PC-9 (cell line): ENCODE measurements around the gene KDM4D. TPM values are rescaled to one million over a fixed set of nuclear protein-coding genes. Genes with fewer than 3 reads are reported as not detected.
A peak's percentile ranks its signal among the peaks of the same experiment; 100 is the strongest.
"Not testable (repeated sequence)": the region's sequence is repeated elsewhere in the genome, so short reads cannot be mapped to it uniquely, and the experiment has no call there.

Source experiments
- BruUV-seq: library from RNA; stranded (reverse); fragments of 400-500 nt; replicated peaks from 2 replicates; lab custom pipeline; 2021; lab: Mats Ljungman, UMichigan
- CTCF ChIA-PET: fragments of 300-600 bp; sonication (Branson Sonifier 250); formaldehyde crosslinking; loops from one replicate; lab custom pipeline; 2022; ENCODE audit warnings: antibody characterized with exemption; lab: Charles Lee
- POLR2A ChIA-PET: fragments of 300-600 bp; sonication (Branson Sonifier 250); formaldehyde crosslinking; loops from one replicate; lab custom pipeline; 2022; ENCODE audit warnings: antibody characterized with exemption; ENCODE audit not compliant: unreplicated experiment; lab: Charles Lee
- DNase-seq, 2 experiments: peaks; one replicate each; pipeline versions ENCODE4 v3.0.0 to v3.0.0-alpha.2; 2015 to 2022; ENCODE audit warnings: mixed read lengths in 1 of 2
- H2AFZ ChIP-seq: fragments of 200-600 bp; sonication (generic); 2 replicates; pipeline ENCODE4 v1.8.1; 2017; ENCODE audit warnings: antibody characterized with exemption
- H3F3A ChIP-seq: fragments of 200-600 bp; sonication (generic); 2 replicates; pipeline ENCODE4 v1.8.1; 2017; ENCODE audit warnings: antibody characterized with exemption, mild to moderate bottlenecking, low read depth; ENCODE audit not compliant: insufficient read depth
- H3K27ac ChIP-seq: fragments of 200-600 bp; sonication (generic); 2 replicates; pipeline ENCODE4 v1.6.1; 2016; ENCODE audit warnings: mixed run types
- H3K27me3 ChIP-seq: fragments of 200-600 bp; sonication (generic); 2 replicates; pipeline ENCODE4 v1.6.1; 2016; ENCODE audit warnings: low read depth, mixed run types; ENCODE audit not compliant: insufficient read depth
- H3K36me3 ChIP-seq: fragments of 200-600 bp; sonication (generic); 2 replicates; pipeline ENCODE4 v1.6.1; 2016; ENCODE audit warnings: low read depth, mixed run types
- H3K4me1 ChIP-seq: fragments of 200-600 bp; sonication (generic); replicated peaks from 2 replicates; pipeline ENCODE4 v1.6.1; 2016; ENCODE audit warnings: mixed run types; ENCODE audit not compliant: insufficient read depth
- H3K4me2 ChIP-seq: fragments of 200-600 bp; sonication (generic); 2 replicates; pipeline ENCODE4 v1.6.1; 2017; ENCODE audit warnings: mixed run types
- H3K4me3 ChIP-seq: fragments of 200-600 bp; sonication (generic); 2 replicates; pipeline ENCODE4 v1.6.1; 2016; ENCODE audit warnings: mixed run types
- H3K79me2 ChIP-seq: fragments of 200-600 bp; sonication (generic); 2 replicates; pipeline ENCODE4 v1.6.1; 2017; ENCODE audit warnings: low read depth, mixed run types
- H3K9me2 ChIP-seq: fragments of 200-600 bp; sonication (generic); 2 replicates; pipeline ENCODE4 v1.8.1; 2017; ENCODE audit warnings: mild to moderate bottlenecking; ENCODE audit not compliant: insufficient read depth
- H3K9me3 ChIP-seq: fragments of 200-600 bp; sonication (generic); 2 replicates; pipeline ENCODE4 v1.8.1; 2016; ENCODE audit warnings: low read depth; ENCODE audit not compliant: insufficient read depth
- H4K20me1 ChIP-seq: fragments of 200-600 bp; sonication (generic); 2 replicates; pipeline ENCODE4 v1.8.1; 2017; ENCODE audit not compliant: insufficient read depth
- CTCF ChIP-seq: fragments of 200-600 bp; sonication (generic); conservative IDR thresholded peaks from 2 replicates; pipeline ENCODE4 v1.6.1; 2017; ENCODE audit warnings: mixed run types, antibody characterized with exemption, mild to moderate bottlenecking, moderate library complexity
- EZH2 ChIP-seq: fragments of 200-600 bp; sonication (generic); IDR thresholded peaks from 2 replicates; pipeline ENCODE4 v1.8.0; 2017; ENCODE audit warnings: antibody characterized with exemption, low read depth
- intact Hi-C: fragments of 100-400 bp; cut with micrococcal nuclease; formaldehyde crosslinking; loops from one replicate; pipeline ENCODE4 v1.10.0; 2022; ENCODE audit not compliant: unreplicated experiment
- total RNA-seq: library from RNA; stranded (reverse); gene quantifications from 2 replicates; pipeline ENCODE4 v1.2.3, GENCODE V29; 2021

Gene KDM4D
- total RNA-seq, 1 experiment from 2014 or later = 0.85 TPM

GRCh38 chr11:95014184-95014821, 40.8 kb downstream of the KDM4D start:
- Histone ChIP-seq H3K36me3 (no peaks in the 10 kb centered on the region), H3K4me2 (no peak overlapping the region), H3K79me2 (no peaks in the 10 kb centered on the region), H3K27ac (no peak overlapping the region), H3K9me3 (no peaks in the 10 kb centered on the region), H3K27me3 (no peaks in the 10 kb centered on the region), H3K9me2 (no peaks in the 10 kb centered on the region), H3K4me3 (no peak overlapping the region), H3F3A (no peaks in the 10 kb centered on the region; the same call in 1 of the 2 replicates), H4K20me1 (no peaks in the 10 kb centered on the region), H2AFZ (no peak overlapping the region), H3K4me1 (no peaks in the 10 kb centered on the region)
- DNase-seq = no peak
- POLR2A ChIA-PET = no interaction called here
- CTCF ChIA-PET = no interaction called here
- no TSS peak for BruUV-seq
- no peak for TF ChIP-seq EZH2
- TF ChIP-seq CTCF = no peak
- intact Hi-C loops = no loop called here

DNA sequence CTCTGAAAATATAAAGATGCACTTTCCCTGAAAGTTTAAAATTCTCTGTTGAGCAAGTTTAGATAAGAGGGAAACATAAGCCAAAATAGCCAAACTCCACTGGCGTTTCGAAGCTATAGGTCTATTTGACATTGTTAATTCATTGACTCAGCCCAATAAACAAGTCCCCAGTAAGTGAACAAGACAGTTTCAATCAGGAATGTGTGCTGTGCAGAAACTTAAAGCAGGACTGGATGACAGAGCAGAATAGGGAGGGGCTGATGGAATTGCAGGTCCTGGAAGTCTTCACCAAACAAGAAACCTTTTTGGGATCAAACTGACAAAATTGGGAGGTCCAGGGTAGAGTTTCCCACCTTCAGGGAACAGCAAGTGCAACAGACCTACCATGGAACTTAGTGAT, 42.6 kb downstream of the KDM4D start:
- POLR2A ChIA-PET = interaction anchor here (0.5 kb wide), 1 partner anchor 55 kb away, joined by 3 read pairs; no protein-coding TSS in a partner anchor
- Histone ChIP-seq H4K20me1 (no peaks in the 10 kb centered on the region), H3F3A (no peaks in the 10 kb centered on the region; the same call in 1 of the 2 replicates), H3K4me2 (peak overlapping the region; percentile 31; the same call in 1 of the 2 replicates), H3K4me1 (no peaks in the 10 kb centered on the region), H2AFZ (peak overlapping the region; percentile 59), H3K4me3 (no peak overlapping the region), H3K27ac (no peak overlapping the region), H3K9me3 (no peaks in the 10 kb centered on the region), H3K79me2 (no peaks in the 10 kb centered on the region), H3K36me3 (no peaks in the 10 kb centered on the region), H3K27me3 (no peaks in the 10 kb centered on the region), H3K9me2 (no peaks in the 10 kb centered on the region)
- intact Hi-C loops = no loop called here
- CTCF ChIA-PET = no interaction called here
- no peak for TF ChIP-seq CTCF
- no peak for TF ChIP-seq EZH2
- no peak for DNase-seq
- no TSS peak for BruUV-seq

GRCh38 chr11:95021468-95021867, 48.0 kb downstream of the KDM4D start:
- BruUV-seq, H3K79me2 ChIP-seq, H3K27ac ChIP-seq, DNase-seq, H3K36me3 ChIP-seq, H3K4me1 ChIP-seq, CTCF ChIA-PET, H3K27me3 ChIP-seq, H3F3A ChIP-seq, H3K4me2 ChIP-seq, intact Hi-C loops, H4K20me1 ChIP-seq, H3K9me2 ChIP-seq, H3K9me3 ChIP-seq, POLR2A ChIA-PET, H2AFZ ChIP-seq, H3K4me3 ChIP-seq: not testable (repeated sequence)

- no peaks in the 10 kb centered on the region for H3K4me1 ChIP-seq
- no peaks in the 10 kb centered on the region for H3K9me3 ChIP-seq
- CTCF ChIA-PET = no interaction called here
- H3K79me2 ChIP-seq = no peaks in the 10 kb centered on the region
- intact Hi-C loops = no loop called here
- H3K27me3 ChIP-seq = 0 out of 2 replicates have a peak, but pooled peaks cover 9% of the 10 kb centered on the region
- H3K9me2 ChIP-seq = no peaks in the 10 kb centered on the region
- no peak within 1 kb of the TSS for H2AFZ ChIP-seq
- H3K4me3 ChIP-seq = no peak within 1 kb of the TSS
- no peaks in the 10 kb centered on the region for H3F3A ChIP-seq
- H4K20me1 ChIP-seq = no peaks in the 10 kb centered on the region
- H3K4me2 ChIP-seq = no peak within 1 kb of the TSS
- POLR2A ChIA-PET = no interaction called here
- no peaks in the 10 kb centered on the region for H3K36me3 ChIP-seq
- H3K27ac ChIP-seq = no peak within 1 kb of the TSS
- TF ChIP-seq EZH2 = no peak
- no peak for DNase-seq
- no TSS peak for BruUV-seq
Measured at GRCh38 chr11:95024958-95025357, 51.4 kb downstream of the KDM4D start, which contains the start of gene KDM4E. TSS of gene KDM4E (plus strand) at chr11:95025258. CDS start at chr11:95025558, 300 bp downstream.

DNA sequence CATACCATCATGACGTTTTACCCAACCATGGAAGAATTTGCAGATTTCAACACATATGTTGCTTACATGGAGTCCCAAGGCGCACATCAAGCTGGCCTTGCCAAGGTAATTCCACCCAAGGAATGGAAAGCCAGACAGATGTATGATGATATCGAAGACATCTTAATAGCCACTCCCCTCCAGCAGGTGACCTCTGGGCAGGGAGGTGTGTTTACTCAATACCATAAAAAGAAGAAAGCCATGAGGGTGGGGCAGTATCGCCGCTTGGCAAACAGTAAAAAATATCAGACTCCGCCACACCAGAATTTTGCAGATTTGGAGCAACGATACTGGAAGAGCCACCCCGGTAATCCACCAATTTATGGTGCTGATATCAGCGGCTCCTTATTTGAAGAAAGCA, 52.1 kb downstream of the KDM4D start:
- H3K27me3 ChIP-seq, H4K20me1 ChIP-seq, BruUV-seq, POLR2A ChIA-PET, H3K9me2 ChIP-seq, H3K27ac ChIP-seq, H3F3A ChIP-seq, CTCF ChIA-PET, H3K4me3 ChIP-seq, intact Hi-C loops, H3K79me2 ChIP-seq, H3K4me1 ChIP-seq, DNase-seq, H2AFZ ChIP-seq, H3K9me3 ChIP-seq, H3K4me2 ChIP-seq, H3K36me3 ChIP-seq: not testable (repeated sequence)
